Adrenal gland (tissue), 5 donors: ENCODE results near the gene LARP1.
A peak's percentile ranks its signal among the peaks of the same experiment; 100 is the strongest.

Source experiments
- POLR2A ChIP-seq, 2 donors: fragments of 450-650 bp; IDR thresholded peaks; one replicate each; pipeline ENCODE4 v1.6.1; 2017; ENCODE audit warnings: antibody characterized with exemption in 2 of 2, mild to moderate bottlenecking in 2 of 2, moderate library complexity in 1 of 2
- TF ChIP-seq, protein P1 (sequence below), 6 experiments: fragments of 450-650 bp in 4 of 6; fragments of 200-600 bp in 2 of 6; sonication (generic) in 1 of 6; IDR thresholded peaks; 1 replicate in 5 of 6; 2 replicates in 1 of 6; pipeline versions ENCODE4 v1.5.1 to v1.8.0; 2016 to 2021; ENCODE audit warnings: antibody characterized with exemption in 6 of 6, mild to moderate bottlenecking in 2 of 6, moderate library complexity in 1 of 6
- donor health status: DM: no; HTN: no; CAD: no.

DNA sequence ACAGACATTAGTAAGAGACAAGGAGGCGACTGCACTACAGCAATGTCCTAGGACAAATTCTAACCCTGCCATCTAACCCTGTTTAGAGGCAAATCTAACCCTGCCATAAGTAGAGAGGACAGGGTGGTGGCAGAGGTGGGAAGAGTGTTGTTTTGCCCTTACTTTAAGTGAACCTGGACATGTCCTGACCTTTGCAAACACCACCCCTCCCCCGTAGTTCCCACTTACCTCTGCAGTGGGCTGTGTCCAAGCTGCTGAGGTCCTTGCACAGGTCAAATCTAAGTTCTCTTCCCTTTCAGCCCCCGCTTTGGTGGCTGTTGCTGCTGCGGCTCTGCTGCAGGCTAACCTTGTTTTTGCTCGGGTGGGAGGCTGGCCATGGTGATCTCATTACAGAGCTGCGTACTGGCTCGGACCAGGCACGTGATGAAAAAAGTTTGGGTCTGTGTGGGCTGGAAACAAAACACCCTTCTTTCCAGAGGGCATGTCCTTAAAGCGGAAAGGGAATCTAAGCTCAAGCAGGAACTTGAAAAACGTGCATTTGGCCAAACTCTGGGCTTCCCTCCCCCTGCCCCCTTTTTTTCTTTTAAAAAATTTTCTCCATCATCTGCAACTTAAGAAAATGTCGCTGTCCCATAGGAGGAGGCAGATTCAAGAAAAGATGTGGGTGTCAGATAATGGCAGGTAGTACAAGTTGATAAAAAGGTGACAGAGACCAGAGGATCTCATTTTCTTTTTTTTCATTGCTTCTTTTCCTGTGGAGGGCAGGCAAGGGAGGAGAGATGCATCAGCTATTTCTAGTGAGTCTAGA is 95.3 kb downstream of the LARP1 start, which contains the start of gene FAXDC2:
- TF ChIP-seq, protein P1, sequence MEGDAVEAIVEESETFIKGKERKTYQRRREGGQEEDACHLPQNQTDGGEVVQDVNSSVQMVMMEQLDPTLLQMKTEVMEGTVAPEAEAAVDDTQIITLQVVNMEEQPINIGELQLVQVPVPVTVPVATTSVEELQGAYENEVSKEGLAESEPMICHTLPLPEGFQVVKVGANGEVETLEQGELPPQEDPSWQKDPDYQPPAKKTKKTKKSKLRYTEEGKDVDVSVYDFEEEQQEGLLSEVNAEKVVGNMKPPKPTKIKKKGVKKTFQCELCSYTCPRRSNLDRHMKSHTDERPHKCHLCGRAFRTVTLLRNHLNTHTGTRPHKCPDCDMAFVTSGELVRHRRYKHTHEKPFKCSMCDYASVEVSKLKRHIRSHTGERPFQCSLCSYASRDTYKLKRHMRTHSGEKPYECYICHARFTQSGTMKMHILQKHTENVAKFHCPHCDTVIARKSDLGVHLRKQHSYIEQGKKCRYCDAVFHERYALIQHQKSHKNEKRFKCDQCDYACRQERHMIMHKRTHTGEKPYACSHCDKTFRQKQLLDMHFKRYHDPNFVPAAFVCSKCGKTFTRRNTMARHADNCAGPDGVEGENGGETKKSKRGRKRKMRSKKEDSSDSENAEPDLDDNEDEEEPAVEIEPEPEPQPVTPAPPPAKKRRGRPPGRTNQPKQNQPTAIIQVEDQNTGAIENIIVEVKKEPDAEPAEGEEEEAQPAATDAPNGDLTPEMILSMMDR (IDR thresholded peaks at IDR 0.05), result no peak
- TF ChIP-seq POLR2A (IDR thresholded peaks at IDR 0.05), result peak; percentile 44 to 91
